Measurements from ENCODE around the gene SPATA9. TPM values are rescaled to one million over a fixed set of nuclear protein-coding genes. Genes with fewer than 3 reads are reported as not detected.

The SPATA9 gene
- total RNA-seq, 1 experiment from 2014 or later: not detected

DNA sequence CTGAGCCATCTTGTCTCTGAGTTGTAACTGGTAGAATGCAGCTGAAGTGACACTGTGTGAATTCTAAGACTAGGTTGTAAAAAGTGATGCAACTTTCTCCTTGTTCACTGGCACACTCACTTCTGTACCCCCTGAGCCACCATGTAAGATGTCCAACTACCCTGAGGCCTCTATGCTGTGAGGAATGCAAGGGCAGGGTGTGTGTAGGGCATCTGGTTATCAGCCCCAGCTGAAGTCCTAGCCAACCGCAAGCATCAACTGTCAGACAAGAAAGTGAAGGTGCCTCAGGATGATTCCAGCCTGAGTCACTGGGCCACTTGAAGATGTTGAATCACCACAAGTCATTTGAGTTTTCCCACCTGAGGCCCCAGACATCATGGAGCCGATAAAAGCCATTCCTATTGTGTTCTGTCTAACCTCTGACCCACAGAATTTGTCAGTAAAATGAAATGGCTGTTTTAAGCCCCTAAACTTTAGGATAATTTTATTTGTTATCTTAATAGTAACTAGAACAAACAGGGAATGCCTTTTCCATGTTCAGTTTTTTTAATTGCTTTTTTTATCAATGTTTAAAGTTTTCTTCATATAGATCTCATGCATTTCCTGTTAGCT, 29.7 kb upstream of the SPATA9 start:
- Histone ChIP-seq H3K23ac (ENCODE audit: insufficient read length, low read depth, low read length) (no peak overlapping the region), H3K79me2 (ENCODE audit: insufficient read depth, low read length) (no peaks in the 10 kb centered on the region), H3K79me1 (ENCODE audit: insufficient read depth, low read depth, low read length, poor library complexity, severe bottlenecking) (no peaks in the 10 kb centered on the region), H3K27me3 (ENCODE audit: insufficient read depth, low read length) (peaks cover 2% of the 10 kb centered on the region; the same call in 1 of the 2 replicates), H2BK120ac (ENCODE audit: low read depth, low read length, poor library complexity, severe bottlenecking) (no peak overlapping the region), H2BK5ac (ENCODE audit: insufficient read length, low read length) (no peak overlapping the region), H3K9me3 (ENCODE audit: control insufficient read depth, low read depth, low read length) (no peaks in the 10 kb centered on the region), H3K56ac (ENCODE audit: insufficient read length, low read depth, low read length) (no peak overlapping the region), H3K23me2 (ENCODE audit: insufficient read length, low read depth, low read length, poor library complexity, severe bottlenecking) (peaks cover 7% of the 10 kb centered on the region), H3K4ac (ENCODE audit: low read depth, low read length) (no peak overlapping the region), H2BK15ac (ENCODE audit: low read depth, low read length) (no peak overlapping the region), H4K20me1 (ENCODE audit: control insufficient read depth, insufficient read depth, insufficient read length) (no peaks in the 10 kb centered on the region), H3K27ac (ENCODE audit: insufficient read length, low read depth, low read length) (no peak overlapping the region), H2BK20ac (ENCODE audit: low read depth, low read length, poor library complexity, severe bottlenecking) (no peak overlapping the region), H2AK5ac (ENCODE audit: insufficient read length, low read length) (no peak overlapping the region), H3K18ac (ENCODE audit: insufficient read length, low read depth, low read length) (no peak overlapping the region), H4K91ac (ENCODE audit: insufficient read length, low read depth, low read length) (no peak overlapping the region), H3K4me1 (ENCODE audit: insufficient read depth, low read length) (peaks cover 3% of the 10 kb centered on the region), H4K5ac (ENCODE audit: insufficient read length, low read depth, low read length) (no peak overlapping the region), H3T11ph (ENCODE audit: low read length) (no peak overlapping the region), H3K4me2 (ENCODE audit: insufficient read depth, insufficient read length, low read length) (no peak overlapping the region), H3K9ac (ENCODE audit: extremely low read depth, insufficient read length, low read length) (no peak overlapping the region), H4K8ac (replicated peaks; ENCODE audit: insufficient read length, low read depth, low read length) (no peak overlapping the region), H2AFZ (ENCODE audit: low read length) (no peak overlapping the region), H3K14ac (ENCODE audit: insufficient read depth, low read length) (no peak overlapping the region), H2BK12ac (ENCODE audit: insufficient read length, low read depth, low read length) (no peak overlapping the region)
- peaks cover 32% of the 10 kb centered on the region for H3K27me3 Mint-ChIP-seq (ENCODE audit: low read depth)
- TF ChIP-seq, protein P1, sequence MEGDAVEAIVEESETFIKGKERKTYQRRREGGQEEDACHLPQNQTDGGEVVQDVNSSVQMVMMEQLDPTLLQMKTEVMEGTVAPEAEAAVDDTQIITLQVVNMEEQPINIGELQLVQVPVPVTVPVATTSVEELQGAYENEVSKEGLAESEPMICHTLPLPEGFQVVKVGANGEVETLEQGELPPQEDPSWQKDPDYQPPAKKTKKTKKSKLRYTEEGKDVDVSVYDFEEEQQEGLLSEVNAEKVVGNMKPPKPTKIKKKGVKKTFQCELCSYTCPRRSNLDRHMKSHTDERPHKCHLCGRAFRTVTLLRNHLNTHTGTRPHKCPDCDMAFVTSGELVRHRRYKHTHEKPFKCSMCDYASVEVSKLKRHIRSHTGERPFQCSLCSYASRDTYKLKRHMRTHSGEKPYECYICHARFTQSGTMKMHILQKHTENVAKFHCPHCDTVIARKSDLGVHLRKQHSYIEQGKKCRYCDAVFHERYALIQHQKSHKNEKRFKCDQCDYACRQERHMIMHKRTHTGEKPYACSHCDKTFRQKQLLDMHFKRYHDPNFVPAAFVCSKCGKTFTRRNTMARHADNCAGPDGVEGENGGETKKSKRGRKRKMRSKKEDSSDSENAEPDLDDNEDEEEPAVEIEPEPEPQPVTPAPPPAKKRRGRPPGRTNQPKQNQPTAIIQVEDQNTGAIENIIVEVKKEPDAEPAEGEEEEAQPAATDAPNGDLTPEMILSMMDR (conservative IDR thresholded peaks at IDR 0.05): no peak
- WGBS (ENCODE audit: extremely low coverage, insufficient read length, low lambda C conversion rate): no CpG with 5 or more reads among the region's 2 CpGs
- no peaks in the 10 kb centered on the region; a peak in 1 of 7 replicates for H3K36me3 Mint-ChIP-seq (ENCODE audit: insufficient read depth in 1 of 3, low read depth in 3 of 3)
- no peak overlapping the region; a peak in 1 of 7 replicates for H3K27ac Mint-ChIP-seq
- H3K9me3 Mint-ChIP-seq: no peaks in the 10 kb centered on the region
- DNase-seq: no peak
- H3K4me3 Mint-ChIP-seq: no peak overlapping the region
- peaks cover 29 to 30% of the 10 kb centered on the region in 2 experiments for H3K4me1 Mint-ChIP-seq

Measured in H9 (cell line).